ENCODE measurements around the gene GNPTAB. TPM values are rescaled to one million over a fixed set of nuclear protein-coding genes. Genes with fewer than 3 reads are reported as not detected.

The GNPTAB gene
- polyA plus RNA-seq, 3 donors, result 5.8 to 15.3 (median 9.2) TPM

DNA sequence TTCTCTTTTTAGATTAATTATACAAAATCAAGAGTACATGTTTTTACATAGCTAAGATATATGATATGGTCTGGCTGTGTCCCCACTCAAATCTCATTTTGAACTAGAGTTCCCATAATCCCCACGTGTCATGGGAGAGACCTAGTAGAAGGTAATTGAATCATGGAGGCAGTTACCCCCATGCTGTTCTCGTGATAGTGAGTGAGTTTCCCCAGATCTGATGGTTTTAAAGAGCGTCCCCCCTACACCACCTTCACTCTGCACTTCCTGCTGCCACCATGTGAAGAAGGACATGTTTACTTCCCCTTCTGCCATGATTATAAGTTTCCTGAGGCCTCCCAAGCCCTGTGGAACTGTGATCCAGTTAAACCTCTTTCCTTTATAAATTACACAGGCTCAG lies 25.2 kb upstream of the GNPTAB start:
- no peak overlapping the region for H3K27ac ChIP-seq (ENCODE audit: low read depth, low read length)
- 47 to 84% (median 76%) methylated on average over 3 of the region's 3 CpGs for WGBS, 3 donors

DNA sequence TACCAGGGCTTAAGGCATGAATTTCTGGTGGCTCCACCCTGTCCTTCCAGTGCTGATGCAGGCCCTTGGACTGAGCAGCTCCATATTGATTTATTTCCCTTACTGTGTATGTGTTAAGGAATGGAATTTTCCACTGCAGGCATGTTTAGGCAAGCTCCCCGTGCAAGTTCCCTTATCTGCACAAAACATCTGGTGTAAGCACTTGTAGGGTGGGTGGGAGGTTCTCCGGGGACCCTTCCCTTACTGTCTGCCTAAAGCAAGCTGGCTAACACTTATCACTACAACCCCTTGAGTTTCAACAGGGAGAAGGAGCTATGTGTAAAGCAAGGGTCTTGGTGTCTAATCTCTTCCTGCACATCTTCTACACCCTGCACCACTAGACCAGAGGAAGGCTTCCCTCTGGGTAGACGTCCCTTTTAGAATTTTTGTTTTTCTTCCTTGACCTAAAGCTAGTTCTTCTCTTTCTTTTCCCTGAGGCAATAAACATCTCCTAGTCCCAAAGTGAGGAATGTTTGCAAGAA lies 24.7 kb upstream of the GNPTAB start:
- WGBS, 3 donors, result 13 to 19% (median 15%) methylated on average over 3 of the region's 3 CpGs
- H3K27ac ChIP-seq (ENCODE audit: low read depth, low read length), result no peak overlapping the region

DNA sequence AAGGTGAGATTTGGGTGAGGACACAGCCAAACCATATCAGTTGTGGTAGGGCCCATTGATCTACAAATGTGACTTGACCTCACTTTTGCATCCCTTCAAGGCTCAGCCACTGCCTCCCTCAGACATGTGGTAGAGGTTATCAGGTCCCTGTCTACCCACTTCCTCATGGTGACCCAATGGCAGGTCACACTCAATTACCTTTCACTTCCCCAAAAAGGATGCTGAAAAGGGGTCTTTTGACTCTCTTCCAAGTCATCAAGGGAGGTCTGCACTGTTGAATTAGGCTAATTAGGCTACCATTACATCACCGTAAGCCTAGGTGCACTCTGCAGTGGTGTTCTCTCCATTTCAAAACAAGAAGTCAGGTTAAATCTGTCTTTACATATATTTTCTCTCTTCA lies 24.0 kb upstream of the GNPTAB start:
- no peak overlapping the region for H3K27ac ChIP-seq (ENCODE audit: low read depth, low read length)
- WGBS, 3 donors, result 91 to 95% (median 92%) methylated on average over 1 of the region's 1 CpG

DNA sequence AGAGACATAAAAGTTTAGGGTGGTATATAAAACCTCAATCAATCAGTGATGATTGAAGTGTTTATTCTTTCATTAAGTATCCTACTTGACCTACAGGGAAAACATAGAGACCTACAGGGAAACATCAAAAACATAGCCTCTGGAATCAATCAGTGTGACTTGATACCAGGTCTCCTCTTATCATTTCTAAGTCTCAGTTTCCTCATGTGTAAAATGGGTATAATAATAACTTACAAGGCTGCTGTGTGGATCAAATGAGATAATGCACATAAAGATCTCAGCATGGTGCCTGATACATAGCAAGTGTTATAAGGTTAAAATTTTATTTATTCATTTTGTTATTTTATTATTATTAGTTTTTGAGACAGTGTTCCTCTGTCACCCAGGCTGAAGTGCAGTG lies 22.2 kb upstream of the GNPTAB start:
- H3K27ac ChIP-seq (ENCODE audit: low read depth, low read length), result no peak overlapping the region

DNA sequence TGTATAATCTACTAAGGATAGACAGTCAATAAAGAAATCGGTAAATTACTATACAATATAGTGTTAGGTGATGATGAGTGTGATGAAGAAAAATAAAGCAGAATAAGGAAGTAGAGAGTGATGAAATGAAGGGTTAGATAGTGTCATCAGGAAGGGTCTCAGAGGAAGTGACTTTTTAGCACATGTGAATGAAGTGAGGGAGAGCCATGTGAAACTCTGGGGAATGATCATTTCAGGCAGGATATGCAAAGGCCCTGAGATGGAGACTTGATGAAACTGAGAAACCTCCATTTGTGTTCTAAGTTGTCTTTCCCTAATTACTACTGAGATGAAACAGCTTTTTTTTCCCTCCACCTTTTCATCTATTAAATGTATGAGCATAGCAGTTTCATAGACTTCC lies 19.4 kb upstream of the GNPTAB start:
- H3K27ac ChIP-seq (ENCODE audit: low read depth, low read length), result no peak overlapping the region
- WGBS, 3 donors, result 88 to 93% (median 92%) methylated on average over 1 of the region's 1 CpG

DNA sequence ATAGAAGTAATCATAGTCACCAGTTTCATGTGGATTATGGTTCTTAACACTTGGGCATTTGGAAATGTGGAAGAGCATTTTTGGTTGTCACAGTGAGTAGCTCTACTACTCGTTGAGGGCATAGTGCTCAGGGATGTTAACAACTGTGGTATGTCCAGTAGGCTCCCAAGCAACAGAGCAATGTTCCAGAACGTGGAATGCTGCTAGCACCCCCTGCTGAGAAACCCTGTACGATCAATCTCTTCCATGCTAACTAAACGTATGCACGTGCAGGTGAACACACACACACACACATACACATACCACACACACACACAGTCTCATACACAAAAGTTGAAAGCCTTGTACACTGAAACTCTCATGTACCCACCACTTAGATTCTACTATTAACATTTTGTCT lies 16.6 kb upstream of the GNPTAB start:
- H3K27ac ChIP-seq (ENCODE audit: low read depth, low read length), result no peak overlapping the region
- 60 to 78% (median 75%) methylated on average over 5 of the region's 5 CpGs for WGBS, 3 donors

DNA sequence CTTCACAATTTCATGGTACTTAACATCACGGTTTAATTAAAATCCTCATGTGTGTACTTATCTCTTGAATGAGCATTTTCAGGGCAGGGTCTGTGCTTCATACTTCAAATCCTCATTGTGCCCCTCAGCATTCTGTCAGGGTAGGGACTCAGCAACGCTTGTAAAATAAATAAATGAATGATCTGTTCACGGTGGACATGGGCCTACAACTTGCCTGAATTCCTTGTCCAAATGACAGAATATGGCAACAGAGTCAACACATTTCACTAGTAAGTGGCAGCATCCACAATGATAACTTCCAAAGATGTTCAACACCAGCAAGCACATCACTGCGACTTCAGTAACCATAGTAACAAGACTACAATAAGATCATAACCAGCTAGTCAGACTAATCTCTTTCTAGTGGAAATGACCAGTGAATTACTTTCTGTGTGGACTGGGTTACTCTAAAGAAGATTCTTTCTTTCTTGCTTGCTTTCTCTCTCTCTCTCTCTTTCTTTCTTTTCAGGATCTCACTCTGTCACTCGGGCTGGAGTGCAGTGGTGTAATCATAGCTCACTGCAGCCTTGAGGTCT lies 14.5 kb upstream of the GNPTAB start:
- H3K27ac ChIP-seq (ENCODE audit: low read depth, low read length), result no peak overlapping the region
- WGBS, 3 donors, result 79 to 81% (median 80%) methylated on average over 5 of the region's 5 CpGs

DNA sequence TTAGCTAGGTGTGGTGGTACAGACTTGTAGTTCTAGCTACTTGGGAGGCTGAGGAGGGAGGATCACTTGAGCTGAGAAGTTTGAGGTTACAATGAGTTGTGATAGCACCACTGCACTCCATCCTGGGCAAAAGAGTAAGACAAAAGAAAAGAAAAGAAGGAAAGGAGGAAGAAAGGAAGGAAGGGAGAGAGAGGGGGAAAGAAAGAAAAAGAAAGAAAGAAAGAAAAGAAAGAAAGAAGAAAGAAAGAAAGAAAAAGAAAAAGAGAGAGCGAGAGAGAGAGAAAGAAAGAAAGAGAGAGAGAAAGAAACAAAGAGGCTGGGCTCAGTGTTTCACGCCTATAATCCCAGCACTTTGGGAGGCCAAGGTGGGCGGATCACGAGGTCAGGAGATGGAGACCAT lies 10.3 kb upstream of the GNPTAB start:
- H3K27ac ChIP-seq (ENCODE audit: low read depth, low read length), result no peak overlapping the region
- 80 to 93% (median 89%) methylated on average over 4 of the region's 4 CpGs for WGBS, 3 donors

DNA sequence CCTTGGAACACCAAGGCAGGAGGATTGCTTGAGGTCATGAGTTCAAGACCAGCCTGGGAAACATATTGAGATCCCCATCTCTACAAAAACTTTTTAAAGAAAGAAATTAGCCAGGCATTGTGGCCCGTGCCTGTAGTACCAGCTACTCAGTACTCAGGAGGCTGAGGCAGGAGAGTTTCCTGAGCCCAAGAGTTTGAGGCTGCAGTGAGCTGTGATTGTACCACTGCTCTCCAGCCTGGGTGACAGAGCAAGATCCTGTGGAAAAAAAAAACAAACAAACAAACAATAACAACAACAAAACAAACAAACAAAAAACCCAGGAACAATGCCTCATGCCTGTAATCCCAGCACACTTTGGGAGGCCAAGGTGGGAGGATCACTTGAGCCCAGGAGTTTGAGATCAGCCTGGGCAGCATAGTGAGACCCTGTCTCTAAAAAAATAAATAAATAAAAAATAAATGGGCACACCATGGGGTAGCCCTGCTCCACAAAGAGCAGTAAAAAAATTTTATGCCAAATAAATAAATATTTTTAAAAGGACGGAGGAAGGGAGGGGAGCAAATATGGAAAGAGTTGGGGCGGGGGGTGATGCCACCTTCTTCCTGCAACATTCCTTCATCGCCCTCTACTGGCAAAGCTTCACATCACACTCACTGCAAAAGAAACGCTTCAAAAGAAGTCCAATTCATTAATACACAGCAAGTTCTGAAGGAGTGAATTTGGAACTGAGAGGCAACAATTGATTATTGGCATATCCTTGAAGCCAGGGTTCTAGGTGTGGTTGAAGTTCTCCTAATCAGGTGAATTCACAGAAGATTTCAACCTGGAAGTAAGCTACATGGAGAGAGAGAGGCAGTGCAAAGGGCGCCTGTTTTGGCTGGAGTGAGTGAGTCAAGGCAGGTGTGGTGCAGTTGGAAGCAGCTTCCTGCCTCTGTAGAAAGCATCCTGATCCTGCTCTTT lies 8.8 kb upstream of the GNPTAB start:
- WGBS, 3 donors, result 29 to 33% (median 31%) methylated on average over 6 of the region's 6 CpGs
- no peak overlapping the region for H3K27ac ChIP-seq (ENCODE audit: low read depth, low read length)

DNA sequence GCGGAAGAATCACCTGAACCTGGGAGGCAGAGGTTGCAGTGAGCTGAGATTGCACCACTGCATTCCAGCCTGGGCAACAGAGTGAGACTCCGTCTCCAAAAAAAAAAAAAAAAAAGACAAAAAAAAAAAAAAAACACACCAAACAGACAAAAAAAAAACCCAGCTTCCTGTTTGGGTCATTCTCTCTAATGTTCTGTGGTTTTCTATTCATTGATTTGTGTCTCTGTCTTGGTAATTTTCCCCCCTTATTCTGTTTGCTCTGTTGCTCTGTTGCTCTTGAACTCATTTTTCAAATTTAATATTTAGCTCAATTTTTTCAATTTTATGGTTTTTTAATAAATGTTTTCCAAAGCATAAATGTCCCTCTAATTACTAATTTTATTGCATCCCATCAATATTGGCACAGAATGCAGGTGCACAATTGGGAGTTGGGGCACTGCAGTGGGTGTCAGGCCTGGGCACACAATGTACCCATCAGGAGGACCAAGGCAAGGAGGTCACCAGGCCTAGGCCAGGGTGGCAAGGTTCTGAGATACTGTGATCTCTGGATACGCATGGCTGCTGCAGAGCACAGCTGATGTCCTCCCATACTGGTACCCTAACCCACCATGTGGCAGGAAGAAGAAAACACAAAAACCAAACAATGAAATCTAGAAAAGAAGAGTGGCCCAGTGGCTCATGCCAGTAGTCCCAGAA lies 8.0 kb upstream of the GNPTAB start:
- H3K27ac ChIP-seq (ENCODE audit: low read depth, low read length), result no peak overlapping the region
- WGBS, 3 donors, result 66 to 80% (median 70%) methylated on average over 3 of the region's 3 CpGs

DNA sequence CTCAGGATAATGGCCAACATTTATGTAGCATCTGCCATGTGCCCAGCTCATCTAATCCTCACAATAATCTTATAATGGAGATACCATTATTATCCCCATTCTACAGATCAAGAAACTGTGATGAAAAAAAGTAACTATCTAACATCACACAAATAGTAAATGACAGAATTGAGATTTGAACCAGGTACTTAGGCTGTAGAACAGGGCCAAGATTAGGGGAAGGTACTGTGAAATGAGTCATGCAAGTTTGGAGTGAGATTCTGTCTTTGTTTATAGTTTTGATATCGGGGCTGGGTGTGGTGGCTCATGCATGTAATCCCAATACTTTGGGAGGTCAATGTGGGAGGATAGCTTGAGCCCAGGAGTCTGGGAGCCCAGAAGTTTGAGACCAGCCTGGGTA lies 1.3 kb upstream of the GNPTAB start:
- whole genome bisulfite sequencing, 3 donors, result 65 to 96% (median 68%) methylated on average over 1 of the region's 1 CpG
- H3K27ac ChIP-seq (ENCODE audit: low read depth, low read length), result no peak overlapping the region

DNA sequence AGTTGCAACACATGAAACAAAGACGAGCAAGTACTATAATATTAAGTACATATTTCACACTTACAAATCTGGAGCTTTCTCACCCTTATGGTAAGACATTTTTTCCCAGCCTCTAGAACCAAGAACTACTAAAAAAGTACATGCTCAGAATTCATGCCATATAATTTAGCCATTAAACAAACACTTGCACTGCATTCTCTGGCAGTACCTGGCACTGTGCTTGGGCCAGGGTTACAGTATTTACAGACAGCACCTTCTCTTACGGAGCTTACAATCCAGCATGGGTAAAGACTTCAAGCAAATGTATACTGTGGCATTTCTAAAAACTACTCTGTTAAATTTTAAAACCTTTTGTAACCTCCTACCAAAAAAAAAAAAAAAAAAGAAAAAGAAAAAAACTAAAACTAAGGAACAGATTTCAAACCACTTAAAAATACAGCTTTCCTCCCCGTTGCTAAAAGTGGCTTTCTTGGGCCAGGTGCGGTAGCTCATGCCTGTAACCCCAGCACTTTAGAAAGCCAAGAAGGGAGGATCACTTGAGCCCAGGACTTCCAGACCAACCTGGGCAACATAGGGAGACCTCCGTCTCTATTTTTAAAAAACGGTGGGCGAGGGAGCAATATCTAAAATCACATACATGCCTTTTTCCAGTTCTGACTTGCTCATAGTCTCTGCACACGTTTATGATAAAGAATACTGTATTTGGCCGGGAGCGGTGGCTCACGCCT lies 956 bp downstream of the GNPTAB start:
- H3K27ac ChIP-seq (ENCODE audit: low read depth, low read length), result no peak overlapping the region
- WGBS, 3 donors, result 6 to 8% (median 7%) methylated on average over 11 of the region's 11 CpGs

DNA sequence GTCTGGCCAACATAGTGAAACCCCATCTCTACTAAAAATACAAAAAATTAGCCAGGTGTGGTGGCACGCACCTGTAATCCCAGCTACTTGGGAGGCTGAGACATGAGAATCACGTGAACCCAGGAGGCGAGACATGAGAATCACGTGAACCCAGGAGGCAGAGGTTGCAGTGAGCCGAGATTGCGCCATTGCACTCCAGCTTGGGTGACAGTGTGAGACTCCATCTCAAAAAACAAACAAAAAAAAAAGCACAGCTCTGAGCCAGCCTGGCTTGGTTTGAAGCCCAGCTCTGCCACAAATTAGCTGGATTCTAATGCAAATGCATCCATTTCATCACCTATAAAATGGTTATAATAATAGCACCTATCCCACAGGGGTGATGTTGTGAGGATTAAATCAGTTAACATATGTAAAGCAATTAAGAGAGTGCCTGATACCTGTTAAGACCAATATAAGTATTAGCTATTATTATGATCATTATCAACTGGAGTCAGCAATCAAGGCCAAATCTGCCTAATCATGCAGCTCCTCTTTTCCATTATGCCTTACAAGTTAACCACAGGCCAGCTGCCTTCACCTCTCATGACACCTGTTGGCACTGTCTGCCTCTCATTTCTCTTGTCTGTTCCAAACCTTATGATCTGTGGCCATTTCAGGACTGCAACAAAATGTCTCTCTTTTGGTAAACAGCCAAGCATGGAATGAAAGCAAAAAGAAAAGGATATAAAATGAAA lies 2.1 kb downstream of the GNPTAB start:
- 89 to 98% (median 93%) methylated on average over 6 of the region's 6 CpGs for WGBS, 3 donors
- H3K27ac ChIP-seq (ENCODE audit: low read depth, low read length), result no peak overlapping the region

DNA sequence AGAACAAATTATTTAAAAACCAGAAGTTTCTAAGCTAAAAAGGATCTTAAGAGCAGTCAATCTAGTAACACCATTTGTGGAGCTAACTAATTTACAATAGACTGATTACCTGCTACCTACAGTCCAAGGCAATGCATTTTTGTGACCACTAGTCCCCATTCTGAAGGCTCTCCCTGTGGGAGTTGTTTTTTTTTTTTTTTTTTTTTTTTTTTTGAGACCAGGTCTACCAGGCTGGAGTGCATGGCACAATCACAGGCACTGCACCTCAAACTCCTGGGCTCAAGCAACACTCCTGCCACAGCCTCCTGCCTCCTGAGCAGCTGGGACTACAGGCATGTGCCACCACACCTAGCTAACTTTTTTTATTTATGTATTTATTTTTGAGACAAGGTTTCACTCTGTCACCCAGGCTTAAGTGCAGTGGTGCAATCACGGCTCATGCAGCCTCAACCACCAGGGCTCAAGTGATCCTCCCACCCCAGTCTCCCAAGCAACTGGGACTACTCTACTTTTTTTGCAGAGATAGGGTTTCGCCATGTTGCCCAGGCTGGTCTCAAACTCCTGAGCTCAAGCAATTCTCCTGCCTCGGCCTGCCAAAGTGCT lies 3.9 kb downstream of the GNPTAB start:
- 87 to 91% (median 88%) methylated on average over 3 of the region's 3 CpGs for WGBS, 3 donors
- H3K27ac ChIP-seq (ENCODE audit: low read depth, low read length), result no peak overlapping the region

DNA sequence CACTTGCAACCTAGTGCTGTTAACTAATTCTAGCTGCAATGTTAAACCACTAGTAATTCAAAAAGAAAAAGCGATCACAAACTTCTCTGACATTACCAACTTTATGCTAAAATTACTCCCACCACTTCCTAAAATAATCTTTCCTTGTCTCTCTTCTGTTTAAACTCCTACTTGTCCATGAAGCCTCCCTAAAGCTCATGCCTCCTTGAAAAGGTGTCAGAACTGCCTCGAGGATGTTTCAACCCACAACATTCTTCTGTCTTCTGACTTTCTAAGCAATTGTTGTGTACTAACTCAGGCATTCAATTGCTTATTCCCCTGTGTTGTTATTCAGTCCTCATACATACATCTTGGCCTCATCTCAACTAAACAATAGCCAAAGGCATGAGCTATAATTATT lies 5.9 kb downstream of the GNPTAB start:
- no peak overlapping the region for H3K27ac ChIP-seq (ENCODE audit: low read depth, low read length)
- WGBS, 3 donors, result 55 to 76% (median 61%) methylated on average over 2 of the region's 2 CpGs

DNA sequence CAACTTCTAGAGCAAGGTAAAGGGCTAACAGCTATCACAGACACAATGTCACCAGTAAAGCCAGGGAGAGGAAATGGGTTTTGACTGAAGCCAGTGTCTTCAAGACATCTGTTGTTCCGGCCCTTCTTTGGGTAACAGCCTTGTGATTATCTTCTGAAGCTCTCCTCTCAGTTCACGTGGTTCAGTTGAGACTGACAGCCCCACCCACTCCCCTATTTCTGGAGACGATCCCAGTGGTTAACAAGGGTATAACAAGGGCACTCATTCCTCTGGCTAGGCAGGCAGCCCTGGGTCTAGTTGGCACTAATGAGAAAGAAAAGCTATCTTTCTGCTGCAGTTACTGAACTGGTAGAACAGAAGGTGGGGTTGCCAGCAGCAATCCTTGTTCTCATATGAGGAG lies 6.9 kb downstream of the GNPTAB start:
- H3K27ac ChIP-seq (ENCODE audit: low read depth, low read length), result no peak overlapping the region
- WGBS, 3 donors, result 16% methylated on average over 3 of the region's 3 CpGs

DNA sequence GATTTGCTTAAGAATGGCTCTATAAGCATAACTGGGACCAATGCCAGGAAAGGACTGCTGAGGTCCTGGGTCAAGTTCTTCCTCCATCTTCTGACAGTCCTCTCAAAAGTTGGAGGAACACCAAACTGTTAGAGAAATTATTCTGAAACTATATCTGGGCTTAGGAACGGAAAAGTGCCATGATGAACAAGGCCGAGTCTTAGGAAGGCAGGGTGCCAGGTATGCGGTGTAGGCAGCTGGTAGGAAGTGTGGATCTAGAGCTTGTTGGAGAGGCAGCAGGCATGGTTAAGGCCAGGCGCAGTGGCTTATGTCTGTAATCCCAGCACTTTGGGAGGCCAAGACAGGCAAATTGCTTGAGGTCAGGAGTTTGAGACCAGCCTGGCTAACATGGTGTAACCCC lies 7.7 kb downstream of the GNPTAB start:
- 85 to 90% (median 87%) methylated on average over 4 of the region's 4 CpGs for WGBS, 3 donors
- H3K27ac ChIP-seq (ENCODE audit: low read depth, low read length), result no peak overlapping the region

DNA sequence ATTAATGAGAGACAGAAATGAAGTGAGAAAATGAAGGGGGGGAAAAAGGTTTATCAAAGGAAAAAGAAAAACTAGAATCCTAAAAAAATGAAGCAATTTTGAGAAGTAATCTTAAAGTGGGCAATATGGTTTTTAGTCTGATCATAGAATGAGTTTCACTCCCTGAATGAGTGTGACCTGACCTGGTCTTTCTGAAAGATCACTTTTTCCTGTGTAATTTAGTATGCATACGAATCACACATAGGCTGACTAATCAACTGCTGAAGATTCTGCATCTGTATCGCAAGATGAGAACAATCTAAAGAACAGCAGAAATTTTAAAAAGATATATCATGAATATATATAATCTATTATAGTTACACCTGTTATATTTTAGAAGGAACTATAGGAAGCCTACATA lies 11.3 kb downstream of the GNPTAB start:
- WGBS, 3 donors, result 73 to 95% (median 90%) methylated on average over 2 of the region's 2 CpGs
- H3K27ac ChIP-seq (ENCODE audit: low read depth, low read length), result no peak overlapping the region

Measured in adipose tissue (tissue), 3 donors.